Measurements from ENCODE around the gene ATF1.

The ATF1 gene

DNA sequence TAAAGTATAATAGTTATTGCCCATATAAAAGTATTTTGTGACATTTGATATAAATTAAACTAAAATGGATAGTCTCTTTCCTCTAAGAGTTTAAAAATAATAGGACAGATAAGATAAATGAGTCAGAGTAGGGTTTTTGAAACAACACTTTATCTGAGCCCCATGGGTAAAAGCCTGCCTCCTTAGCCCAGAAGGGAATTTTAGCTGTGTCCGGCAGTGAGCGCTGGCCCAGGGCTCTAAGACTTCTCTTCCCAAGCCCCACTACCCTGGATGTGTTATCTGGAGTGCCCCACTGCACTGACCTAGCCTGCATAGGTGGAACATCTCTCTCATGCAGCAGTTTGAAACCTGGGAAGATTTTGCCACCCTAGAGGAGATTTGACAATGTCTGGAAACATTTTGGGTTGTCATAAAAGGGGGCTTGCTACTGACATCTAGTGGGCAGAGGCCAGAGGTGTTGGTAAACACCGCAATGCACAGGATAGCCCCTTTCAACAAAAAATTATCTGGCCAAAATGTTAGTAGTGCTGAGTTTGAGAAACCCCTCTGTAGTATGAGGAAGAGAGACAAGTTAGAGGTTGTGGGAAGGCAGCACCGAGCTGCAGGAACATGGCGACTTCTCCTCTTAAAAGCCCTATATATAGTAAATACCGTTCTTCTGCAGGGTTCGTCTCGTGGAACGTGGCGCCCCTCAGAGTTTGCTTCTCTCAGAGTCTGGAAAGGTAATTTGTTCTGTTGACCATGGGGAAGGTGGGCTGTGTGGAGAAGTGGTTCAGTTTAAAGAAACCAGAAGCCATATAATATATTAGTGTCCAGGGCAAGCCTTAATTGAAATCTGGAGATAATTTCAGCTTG is 29.3 kb upstream of the ATF1 start:
- H3K36me3 Mint-ChIP-seq (ENCODE audit: insufficient read depth) = peaks cover 55% of the 10 kb centered on the region
- peak in 1 of 2 donors; percentile 10 for DNase-seq (ENCODE audit: low spot score in 2 of 2)
- no peaks in the 10 kb centered on the region for H3K4me1 Mint-ChIP-seq
- no peak for ATAC-seq (replicated peaks; ENCODE audit: extremely low read depth, poor library complexity, severe bottlenecking)
- H3K9me3 Mint-ChIP-seq = no peaks in the 10 kb centered on the region
- no peaks in the 10 kb centered on the region for H3K27me3 Mint-ChIP-seq
- no peak overlapping the region for H3K27ac Mint-ChIP-seq (ENCODE audit: low read depth)
- no peak overlapping the region for H3K4me3 Mint-ChIP-seq

- H3K4me1 Mint-ChIP-seq = no peaks in the 10 kb centered on the region
- H3K27me3 Mint-ChIP-seq = no peaks in the 10 kb centered on the region
- no peak for ATAC-seq (replicated peaks; ENCODE audit: extremely low read depth, poor library complexity, severe bottlenecking)
- H3K9me3 Mint-ChIP-seq = no peaks in the 10 kb centered on the region
- no peak overlapping the region for H3K27ac Mint-ChIP-seq (ENCODE audit: low read depth)
- peaks cover 55% of the 10 kb centered on the region for H3K36me3 Mint-ChIP-seq (ENCODE audit: insufficient read depth)
- DNase-seq (ENCODE audit: low spot score in 2 of 2) = no peak
- no peak overlapping the region for H3K4me3 Mint-ChIP-seq
Observed at GRCh38 chr12:50739611-50740010, 24.3 kb upstream of the ATF1 start.

GRCh38 chr12:50740307-50740706 is 23.6 kb upstream of the ATF1 start:
- Mint-ChIP-seq H3K4me3 (no peak overlapping the region), H3K4me1 (no peaks in the 10 kb centered on the region), H3K9me3 (no peaks in the 10 kb centered on the region), H3K27me3 (no peaks in the 10 kb centered on the region), H3K36me3 (ENCODE audit: insufficient read depth) (peaks cover 52% of the 10 kb centered on the region), H3K27ac (ENCODE audit: low read depth) (no peak overlapping the region)
- ATAC-seq (replicated peaks; ENCODE audit: extremely low read depth, poor library complexity, severe bottlenecking) (no peak), DNase-seq (ENCODE audit: low spot score in 2 of 2) (no peak)

DNA sequence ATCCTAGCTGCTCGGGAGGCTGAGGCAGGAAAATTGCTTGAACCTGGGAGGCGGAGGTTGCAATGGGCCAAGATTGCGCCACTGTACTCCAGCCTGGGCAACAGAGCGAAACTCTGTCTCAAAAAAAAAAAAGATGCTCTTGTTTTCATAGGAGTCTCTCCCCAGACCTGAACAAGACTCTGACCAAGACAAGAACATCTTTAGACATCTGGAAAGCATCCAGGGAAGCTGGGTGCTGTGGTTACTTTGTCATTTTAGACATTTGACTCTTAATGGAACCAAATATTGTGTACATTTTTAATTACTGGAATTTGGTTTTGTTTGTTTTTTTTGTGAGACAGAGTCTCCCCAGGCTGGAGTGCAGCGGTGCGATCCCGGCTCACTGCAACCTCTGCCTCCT is 21.1 kb upstream of the ATF1 start:
- H3K36me3 Mint-ChIP-seq (ENCODE audit: insufficient read depth) = peaks cover 49% of the 10 kb centered on the region
- DNase-seq (ENCODE audit: low spot score in 2 of 2) = no peak
- no peak overlapping the region for H3K4me3 Mint-ChIP-seq
- no peaks in the 10 kb centered on the region for H3K4me1 Mint-ChIP-seq
- no peaks in the 10 kb centered on the region for H3K27me3 Mint-ChIP-seq
- H3K9me3 Mint-ChIP-seq = no peaks in the 10 kb centered on the region
- H3K27ac Mint-ChIP-seq (ENCODE audit: low read depth) = no peak overlapping the region
- no peak for ATAC-seq (replicated peaks; ENCODE audit: extremely low read depth, poor library complexity, severe bottlenecking)

DNA sequence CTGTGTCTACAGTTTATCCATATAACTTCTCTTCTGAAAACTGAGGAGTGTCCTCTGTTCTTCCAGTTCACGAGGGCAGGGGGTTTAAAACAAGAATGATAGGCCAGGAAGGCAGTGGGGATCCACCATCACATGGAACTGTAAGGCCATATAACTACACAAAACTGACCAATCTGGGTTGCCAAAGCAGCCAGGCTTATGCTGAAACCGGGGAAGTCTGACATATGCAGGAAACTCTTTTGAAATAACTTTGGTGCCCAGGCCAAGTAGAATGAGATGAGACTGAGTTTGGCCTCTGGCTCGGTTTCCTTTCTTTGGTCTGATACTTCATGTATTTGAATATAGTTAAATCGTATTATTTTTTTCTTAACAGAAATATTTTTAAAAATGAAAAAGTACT is 18.0 kb upstream of the ATF1 start:
- no peak overlapping the region for H3K4me3 Mint-ChIP-seq
- peaks cover 33% of the 10 kb centered on the region for H3K36me3 Mint-ChIP-seq (ENCODE audit: insufficient read depth)
- ATAC-seq (replicated peaks; ENCODE audit: extremely low read depth, poor library complexity, severe bottlenecking) (no peak), DNase-seq (ENCODE audit: low spot score in 2 of 2) (no peak)
- H3K27ac Mint-ChIP-seq (ENCODE audit: low read depth) = no peak overlapping the region
- H3K9me3 Mint-ChIP-seq = no peaks in the 10 kb centered on the region
- no peaks in the 10 kb centered on the region for H3K4me1 Mint-ChIP-seq
- H3K27me3 Mint-ChIP-seq = no peaks in the 10 kb centered on the region

DNA sequence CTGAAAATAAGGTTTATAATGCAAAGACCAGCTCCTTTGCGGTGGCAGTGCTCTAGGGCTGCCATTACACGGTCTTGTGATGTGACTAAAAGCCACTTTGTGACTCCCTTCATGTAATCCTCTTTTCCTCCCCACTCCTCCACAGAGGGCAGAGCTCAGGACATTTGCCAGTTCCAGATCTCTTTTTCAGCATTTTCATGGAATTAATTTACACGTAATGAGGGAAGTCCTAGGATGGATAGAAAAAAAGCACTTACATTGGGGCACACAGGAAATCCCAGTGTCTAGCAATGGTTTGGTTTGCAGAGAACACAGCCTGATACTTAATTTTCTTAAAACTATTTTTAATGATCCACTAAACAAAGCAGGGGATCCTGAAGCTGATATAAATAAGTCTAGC is 17.5 kb upstream of the ATF1 start:
- no peak for DNase-seq (ENCODE audit: low spot score in 2 of 2)
- Mint-ChIP-seq H3K9me3 (no peaks in the 10 kb centered on the region), H3K27me3 (no peaks in the 10 kb centered on the region), H3K4me1 (no peaks in the 10 kb centered on the region), H3K27ac (ENCODE audit: low read depth) (no peak overlapping the region), H3K36me3 (ENCODE audit: insufficient read depth) (peaks cover 29% of the 10 kb centered on the region), H3K4me3 (no peak overlapping the region)
- ATAC-seq (replicated peaks; ENCODE audit: extremely low read depth, poor library complexity, severe bottlenecking) = no peak

- ATAC-seq (replicated peaks; ENCODE audit: extremely low read depth, poor library complexity, severe bottlenecking) (no peak), DNase-seq (ENCODE audit: low spot score in 2 of 2) (no peak)
- Mint-ChIP-seq H3K27ac (ENCODE audit: low read depth) (no peak overlapping the region), H3K9me3 (no peaks in the 10 kb centered on the region), H3K4me3 (no peak overlapping the region), H3K4me1 (no peaks in the 10 kb centered on the region), H3K36me3 (ENCODE audit: insufficient read depth) (peaks cover 25% of the 10 kb centered on the region), H3K27me3 (no peaks in the 10 kb centered on the region)
Observed at GRCh38 chr12:50747817-50748216, 16.1 kb upstream of the ATF1 start.

DNA sequence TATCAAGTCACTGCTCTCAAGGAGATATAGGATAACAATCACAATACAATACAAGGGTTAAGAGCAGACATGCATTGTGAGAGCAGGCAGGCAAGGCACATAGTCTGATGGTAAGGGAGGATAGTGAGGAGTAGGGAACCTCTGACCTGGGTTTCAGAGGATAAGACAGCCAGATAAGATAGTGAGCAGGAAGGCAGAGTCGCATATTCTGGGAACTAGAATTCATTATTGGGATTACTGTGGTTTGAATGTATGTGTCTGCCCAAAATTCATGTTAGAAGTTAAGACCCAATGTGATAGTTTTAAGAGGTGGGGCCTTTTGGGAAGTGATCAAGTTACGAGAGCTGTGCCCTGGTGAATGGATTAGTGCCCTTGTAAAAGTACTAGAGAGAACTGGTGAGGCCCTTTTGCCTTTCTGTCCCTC is 14.4 kb upstream of the ATF1 start:
- no peak overlapping the region for H3K4me3 Mint-ChIP-seq
- H3K27me3 Mint-ChIP-seq = no peaks in the 10 kb centered on the region
- peaks cover 16% of the 10 kb centered on the region for H3K36me3 Mint-ChIP-seq (ENCODE audit: insufficient read depth)
- H3K27ac Mint-ChIP-seq (ENCODE audit: low read depth) = no peak overlapping the region
- H3K9me3 Mint-ChIP-seq = no peaks in the 10 kb centered on the region
- ATAC-seq (replicated peaks; ENCODE audit: extremely low read depth, poor library complexity, severe bottlenecking) (no peak), DNase-seq (ENCODE audit: low spot score in 2 of 2) (no peak)
- no peaks in the 10 kb centered on the region for H3K4me1 Mint-ChIP-seq

DNA sequence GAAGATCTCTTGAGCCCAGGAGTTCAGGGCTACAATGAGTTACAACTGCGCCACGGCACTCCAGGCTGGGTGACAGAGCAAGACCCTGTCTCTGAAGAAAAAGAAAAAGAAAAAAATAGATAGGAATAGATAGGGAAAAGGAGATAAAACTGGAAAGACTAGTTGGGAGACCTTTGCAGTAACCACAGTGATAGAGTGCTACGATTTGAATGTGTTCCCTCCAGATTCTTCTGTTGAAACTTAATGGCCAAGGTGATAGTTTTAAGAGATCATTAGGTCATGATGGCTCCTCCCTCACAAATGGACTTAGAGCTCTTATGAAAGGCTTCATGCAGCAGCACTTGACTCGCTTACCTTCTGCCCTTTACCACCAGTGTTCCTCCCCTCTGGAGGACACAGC is 13.5 kb upstream of the ATF1 start:
- no peaks in the 10 kb centered on the region for H3K4me1 Mint-ChIP-seq
- no peaks in the 10 kb centered on the region for H3K27me3 Mint-ChIP-seq
- H3K27ac Mint-ChIP-seq (ENCODE audit: low read depth) = peak overlapping the region; percentile 5
- peaks cover 13% of the 10 kb centered on the region for H3K36me3 Mint-ChIP-seq (ENCODE audit: insufficient read depth)
- no peak overlapping the region for H3K4me3 Mint-ChIP-seq
- no peaks in the 10 kb centered on the region for H3K9me3 Mint-ChIP-seq
- no peak for ATAC-seq (replicated peaks; ENCODE audit: extremely low read depth, poor library complexity, severe bottlenecking)
- no peak for DNase-seq (ENCODE audit: low spot score in 2 of 2)

- no peak for ATAC-seq (replicated peaks; ENCODE audit: extremely low read depth, poor library complexity, severe bottlenecking)
- Mint-ChIP-seq H3K27ac (ENCODE audit: low read depth) (no peak overlapping the region), H3K9me3 (no peaks in the 10 kb centered on the region), H3K36me3 (ENCODE audit: insufficient read depth) (peaks cover 8% of the 10 kb centered on the region), H3K4me3 (no peak overlapping the region), H3K27me3 (no peaks in the 10 kb centered on the region), H3K4me1 (no peaks in the 10 kb centered on the region)
- no peak for DNase-seq (ENCODE audit: low spot score in 2 of 2)
Observed at GRCh38 chr12:50751948-50752721, 11.8 kb upstream of the ATF1 start.

DNA sequence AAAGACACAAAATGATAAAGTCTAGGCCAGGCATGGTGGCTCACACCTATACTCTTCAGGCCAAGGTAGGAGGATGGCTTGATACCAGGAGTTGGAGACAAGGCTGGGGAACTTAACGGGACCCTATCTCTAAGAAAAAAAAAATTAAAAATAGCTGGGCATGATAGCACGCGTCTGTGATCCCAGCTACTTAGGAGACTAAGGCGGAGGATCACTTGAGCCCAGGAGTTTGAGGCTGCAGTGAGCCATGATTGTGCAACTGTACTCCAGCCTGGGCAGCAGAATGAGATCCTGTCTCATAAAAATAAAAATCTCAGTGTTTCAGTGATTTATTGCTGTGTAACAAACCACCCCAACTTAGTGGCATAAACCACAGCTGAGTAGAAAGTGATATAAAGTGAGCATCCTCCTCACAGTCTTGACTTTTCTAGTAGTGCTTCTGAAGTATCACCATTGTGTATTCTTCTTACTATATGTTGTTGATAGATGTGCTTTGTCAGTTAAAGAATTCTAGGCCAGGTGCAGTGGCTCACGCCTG is 10.6 kb upstream of the ATF1 start:
- ATAC-seq (replicated peaks; ENCODE audit: extremely low read depth, poor library complexity, severe bottlenecking) (no peak), DNase-seq (ENCODE audit: low spot score in 2 of 2) (no peak)
- Mint-ChIP-seq H3K36me3 (ENCODE audit: insufficient read depth) (peaks cover 5% of the 10 kb centered on the region), H3K4me1 (no peaks in the 10 kb centered on the region), H3K9me3 (no peaks in the 10 kb centered on the region), H3K4me3 (no peak overlapping the region), H3K27ac (ENCODE audit: low read depth) (no peak overlapping the region), H3K27me3 (no peaks in the 10 kb centered on the region)

DNA sequence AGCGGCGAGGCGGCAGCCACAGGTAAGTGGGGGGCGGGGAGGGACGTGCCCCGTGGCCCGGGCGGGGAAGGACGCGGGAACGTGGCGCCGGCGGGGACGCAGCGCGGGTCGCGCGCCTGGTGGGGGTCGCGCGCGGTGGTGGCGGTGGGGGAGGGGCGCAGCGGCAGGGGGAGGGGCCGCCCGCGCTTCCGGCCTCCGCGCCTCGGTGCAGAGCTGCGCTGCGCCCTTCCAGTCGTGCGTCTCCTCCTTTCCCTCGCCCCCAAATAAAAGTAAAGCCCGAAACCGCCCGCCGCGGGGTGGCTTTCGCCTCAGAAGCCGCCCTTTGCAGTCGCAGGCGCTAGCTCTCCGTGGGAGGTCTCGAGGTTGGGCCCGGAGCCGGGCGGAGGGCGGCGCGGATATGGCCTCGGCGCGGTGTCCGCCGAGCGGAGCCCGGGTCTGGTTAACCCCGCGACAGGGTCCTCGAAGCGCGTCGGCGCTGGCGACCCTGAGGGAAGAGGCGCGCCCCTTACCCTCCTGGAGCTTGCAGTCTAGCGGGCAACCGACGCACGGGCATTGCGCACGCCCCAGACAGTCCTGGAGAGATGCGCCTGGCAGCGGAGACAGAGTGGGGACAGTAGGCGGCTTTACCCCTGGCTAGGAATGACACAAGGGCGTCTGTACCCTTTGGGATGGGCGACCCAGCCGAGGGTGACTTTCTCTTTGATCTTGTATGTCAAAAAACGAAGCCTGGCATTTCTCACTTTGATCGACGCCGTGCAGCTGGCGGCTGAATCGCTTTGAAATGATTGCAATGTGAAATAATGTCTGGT is 589 bp downstream of the ATF1 start:
- Mint-ChIP-seq H3K9me3 (no peaks in the 10 kb centered on the region), H3K4me1 (peaks cover 30% of the 10 kb centered on the region), H3K27me3 (no peaks in the 10 kb centered on the region), H3K36me3 (ENCODE audit: insufficient read depth) (peaks cover 18% of the 10 kb centered on the region), H3K27ac (ENCODE audit: low read depth) (peak overlapping the region; percentile 97), H3K4me3 (peak overlapping the region; percentile 89)
- ATAC-seq (replicated peaks; ENCODE audit: extremely low read depth, poor library complexity, severe bottlenecking) (peak; percentile 69), DNase-seq (ENCODE audit: low spot score in 2 of 2) (peak; percentile 70 to 75)

Measured in central memory CD8-positive, alpha-beta T cell (primary cell).